HepG2 (cell line): ENCODE measurements around the gene THADA. TPM values are rescaled to one million over a fixed set of nuclear protein-coding genes. Genes with fewer than 3 reads are reported as not detected.
A peak's percentile ranks its signal among the peaks of the same experiment; 100 is the strongest.

Experiments
- ATAC-seq: fragments of 200-7000 bp; cut with Tn5 transposase; 3 replicates; pipeline ENCODE4 v1.9.1; 2020; ENCODE audit warnings: mild to moderate bottlenecking, moderate library complexity
- BruUV-seq: library from RNA; stranded (reverse); fragments of 400-500 nt; replicated peaks from 2 replicates; lab custom pipeline; 2021; lab: Mats Ljungman, UMichigan
- CTCF ChIA-PET: fragments of 300-600 bp; formaldehyde crosslinking; extraction: SDS; loops from one replicate; lab custom pipeline; 2021; ENCODE audit warnings: low total read pairs, inconsistent platforms, low intra/inter-chr PET ratio; lab: Yijun Ruan, JAX
- POLR2A ChIA-PET: fragments of 350-600 bp; sonication (Branson Sonifier 250); formaldehyde crosslinking; loops from one replicate; lab custom pipeline; 2020; ENCODE audit warnings: antibody characterized with exemption, inconsistent platforms; lab: Yijun Ruan, JAX
- DNase-seq: peaks from one replicate; pipeline ENCODE4 v3.0.0-alpha.2; 2015; ENCODE audit warnings: low spot score
- FAIRE-seq: peaks from 3 replicates; lab custom pipeline; 2011; peaks lifted over from hg19 to GRCh38; lab: Jason Lieb, UNC
- H2AFZ ChIP-seq: one replicate; pipeline ENCODE4 v1.6.1; 2011; ENCODE audit warnings: low read length, inconsistent platforms
- H3K27ac ChIP-seq: fragments of 300-600 bp; 3 replicates; pipeline ENCODE4 v1.8.0; 2011; ENCODE audit warnings: mixed run types, mild to moderate bottlenecking, mixed read lengths, low read length, inconsistent platforms; ENCODE audit not compliant: insufficient read depth; ENCODE audit errors: extremely low read length
- H3K27me3 ChIP-seq, 2 experiments: fragments of 200-600 bp in 1 of 2; 2 replicates in 1 of 2; 3 replicates in 1 of 2; pipeline versions ENCODE4 v1.6.0 to v1.8.0; 2011; ENCODE audit warnings: low read length in 2 of 2, mild to moderate bottlenecking in 2 of 2, moderate library complexity in 2 of 2, inconsistent platforms in 1 of 2; ENCODE audit not compliant: insufficient read depth in 2 of 2, control insufficient read depth in 1 of 2
- H3K36me3 ChIP-seq, 2 experiments: fragments of 200-600 bp in 1 of 2; replicated peaks in 1 of 2; 2 replicates in 1 of 2; 3 replicates in 1 of 2; pipeline versions ENCODE4 v1.5.1 to v1.8.0; 2011; ENCODE audit warnings: low read length in 2 of 2, inconsistent platforms in 1 of 2; ENCODE audit not compliant: insufficient read depth in 2 of 2, control insufficient read depth in 1 of 2
- H3K4me1 ChIP-seq: 2 replicates; pipeline ENCODE4 v1.5.1; 2012; ENCODE audit warnings: low read length, inconsistent platforms; ENCODE audit not compliant: insufficient read depth
- H3K4me2 ChIP-seq: 2 replicates; pipeline ENCODE4 v1.6.0; 2011; ENCODE audit warnings: low read depth, low read length, inconsistent platforms
- H3K4me3 ChIP-seq, 3 experiments: fragments of 200-600 bp in 1 of 3; sonication (generic), shearing (Covaris generic) in 1 of 3; replicated peaks in 1 of 3; 2 replicates each; pipeline ENCODE4 v1.5.1; 2011 to 2016; ENCODE audit warnings: low read length in 3 of 3, inconsistent platforms in 2 of 3, low read depth in 2 of 3, mild to moderate bottlenecking in 2 of 3, control low read depth in 1 of 3, mixed read lengths in 1 of 3; ENCODE audit not compliant: insufficient read depth in 1 of 3
- H3K79me2 ChIP-seq: one replicate; pipeline ENCODE4 v1.6.1; 2011; ENCODE audit warnings: low read length, inconsistent platforms; ENCODE audit not compliant: insufficient read depth
- H3K9ac ChIP-seq: 2 replicates; pipeline ENCODE4 v1.6.0; 2011; ENCODE audit warnings: mild to moderate bottlenecking, low read depth, low read length, inconsistent platforms; ENCODE audit not compliant: insufficient read depth
- H3K9me3 ChIP-seq: 2 replicates; pipeline ENCODE4 v1.5.1; 2012; ENCODE audit warnings: mild to moderate bottlenecking, low read length
- H4K20me1 ChIP-seq: 2 replicates; pipeline ENCODE4 v1.6.0; 2011; ENCODE audit warnings: inconsistent platforms, mild to moderate bottlenecking, low read length, moderate library complexity; ENCODE audit not compliant: insufficient read depth
- BCL6 ChIP-seq: IDR thresholded peaks from 2 replicates; pipeline ENCODE4 v1.6.1; 2016; ENCODE audit warnings: missing genetic modification reagents, missing compliant biosample characterization
- GATAD2A ChIP-seq: IDR thresholded peaks from 2 replicates; pipeline ENCODE4 v1.6.1; 2016
- MEIS2 ChIP-seq: sonication (generic); formaldehyde crosslinking; IDR thresholded peaks from 2 replicates; pipeline ENCODE4 v1.9.0; 2021; ENCODE audit warnings: mild to moderate bottlenecking, missing genetic modification reagents
- MTF2 ChIP-seq: sonication (generic); formaldehyde crosslinking; IDR thresholded peaks from 2 replicates; pipeline ENCODE4 v1.5.0; 2020; ENCODE audit warnings: missing genetic modification reagents, borderline replicate concordance
- PAX8 ChIP-seq: sonication (generic); formaldehyde crosslinking; IDR thresholded peaks from 2 replicates; pipeline ENCODE4 v1.8.0; 2022; ENCODE audit warnings: mild to moderate bottlenecking, missing genetic modification reagents, borderline replicate concordance
- SIX1 ChIP-seq: sonication (generic); formaldehyde crosslinking; IDR thresholded peaks from 2 replicates; pipeline ENCODE4 v1.4.0; 2020; ENCODE audit warnings: missing genetic modification reagents, borderline replicate concordance
- ZNF207 ChIP-seq: fragments of 450-650 bp; IDR thresholded peaks from 2 replicates; pipeline ENCODE4 v1.6.1; 2016; ENCODE audit warnings: antibody characterized with exemption, borderline replicate concordance
- ZNF253 ChIP-seq: sonication (generic); formaldehyde crosslinking; IDR thresholded peaks from 2 replicates; pipeline ENCODE4 v1.8.0; 2022; ENCODE audit warnings: mild to moderate bottlenecking, missing genetic modification reagents, borderline replicate concordance
- ZNF343 ChIP-seq: sonication (generic); formaldehyde crosslinking; IDR thresholded peaks from 2 replicates; pipeline ENCODE4 v1.4.0; 2020; ENCODE audit warnings: mild to moderate bottlenecking, missing genetic modification reagents
- ZNF709 ChIP-seq: sonication (generic); formaldehyde crosslinking; IDR thresholded peaks from 2 replicates; pipeline ENCODE4 v1.5.0; 2020; ENCODE audit warnings: mild to moderate bottlenecking, missing genetic modification reagents
- ZNF850 ChIP-seq: sonication (generic); formaldehyde crosslinking; conservative IDR thresholded peaks from 2 replicates; pipeline ENCODE4 v1.9.0; 2021; ENCODE audit warnings: mild to moderate bottlenecking, missing genetic modification reagents
- ZSCAN31 ChIP-seq: sonication (generic); formaldehyde crosslinking; IDR thresholded peaks from 2 replicates; pipeline ENCODE4 v1.5.0; 2020; ENCODE audit warnings: low read depth, mild to moderate bottlenecking, missing genetic modification reagents
- WGBS: methylation state at CpG from one replicate; pipeline ENCODE4 v1.1.6; 2017; ENCODE audit warnings: low lambda C conversion rate; 5-methylcytosine and 5-hydroxymethylcytosine counted together
- in situ Hi-C: cut with HindIII; loops from 2 replicates; pipeline ENCODE4 v1.10.0; 2017; ENCODE audit warnings: low pct_unique_long_range_greater_than_20kb; ENCODE audit not compliant: extremely low pct_ligation_motif_present
- intact Hi-C: fragments of 100-400 bp; cut with micrococcal nuclease; formaldehyde crosslinking; loops from one replicate; pipeline ENCODE4 v1.10.0; 2022; ENCODE audit not compliant: unreplicated experiment
- polyA plus RNA-seq, 8 experiments: library from polyadenylated mRNA; depleted of rRNA in 3 of 8; stranded (reverse) in 7 of 8; unstranded in 1 of 8; fragments of >200 nt; fragmentation: Illumina TruSeq in 4 of 8; extraction: Trizol in 4 of 8; gene quantifications; 2 replicates each; pipeline versions ENCODE4 v1.2.1 to v1.2.3, GENCODE V29; 2011 to 2016; ENCODE audit warnings: low read depth in 4 of 8, missing spikeins in 1 of 8, mixed read lengths in 1 of 8; ENCODE audit not compliant: insufficient read depth in 1 of 8
- total RNA-seq, 5 experiments: library from RNA; depleted of rRNA; stranded (reverse); fragments of >200 nt; fragmentation: Illumina TruSeq; extraction: Trizol; gene quantifications; 2 replicates each; pipeline ENCODE4 v1.2.3, GENCODE V29; 2016; ENCODE audit warnings: low read depth in 1 of 5
- TF ChIP-seq, protein P1 (sequence below): IDR thresholded peaks from 2 replicates; pipeline ENCODE4 v1.6.1; 2016; ENCODE audit warnings: low read depth
- TF ChIP-seq, protein P2 (sequence below): sonication (generic); formaldehyde crosslinking; IDR thresholded peaks from 2 replicates; pipeline ENCODE4 v1.8.0; 2022; ENCODE audit warnings: mild to moderate bottlenecking, missing genetic modification reagents
- TF ChIP-seq, protein P3 (sequence below): sonication (generic); formaldehyde crosslinking; IDR thresholded peaks from 2 replicates; pipeline ENCODE4 v1.5.1; 2020; ENCODE audit warnings: mild to moderate bottlenecking, missing genetic modification reagents, moderate library complexity

Gene THADA
- total and polyA plus RNA-seq, 2 of the 13 experiments (the other 11 are each of a cell fraction or from before 2014, with no cell fraction given), result 12.7 to 21.7 TPM

DNA sequence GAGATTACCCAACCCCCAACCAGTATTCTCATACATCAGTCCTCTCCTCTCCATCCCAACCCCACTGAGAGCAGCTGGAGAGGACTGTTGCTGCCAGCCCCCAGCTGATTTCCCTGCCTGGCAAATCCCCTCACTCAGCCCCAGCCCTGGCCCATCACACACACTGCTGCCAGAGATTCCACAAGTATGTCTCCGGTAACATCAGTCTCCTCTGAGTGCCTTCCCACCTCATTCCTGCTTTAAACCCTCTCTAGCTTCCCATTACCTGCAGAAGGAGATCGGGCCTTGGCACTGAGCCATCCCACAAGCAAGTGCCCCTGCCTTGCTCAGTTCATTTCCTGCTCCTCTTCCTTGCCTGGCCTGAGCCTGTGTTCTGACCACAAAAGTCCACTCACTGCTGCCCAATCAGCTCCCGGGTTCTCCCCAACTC, 318.9 kb downstream of the THADA start:
- no peak overlapping the region for H3K27ac ChIP-seq
- no peak overlapping the region for H3K9ac ChIP-seq
- peaks cover 20% of the 10 kb centered on the region for H3K4me1 ChIP-seq
- no peaks in the 10 kb centered on the region for H3K27me3 ChIP-seq
- ChIA-PET POLR2A (no interaction called here), CTCF (interaction anchor here (0.5 kb wide), 1 partner anchor 842 kb away, joined by 3 read pairs; no protein-coding TSS in a partner anchor)
- H4K20me1 ChIP-seq, result no peaks in the 10 kb centered on the region
- H3K9me3 ChIP-seq, result no peaks in the 10 kb centered on the region
- no peak overlapping the region for H3K4me3 ChIP-seq
- TF ChIP-seq, protein P1, sequence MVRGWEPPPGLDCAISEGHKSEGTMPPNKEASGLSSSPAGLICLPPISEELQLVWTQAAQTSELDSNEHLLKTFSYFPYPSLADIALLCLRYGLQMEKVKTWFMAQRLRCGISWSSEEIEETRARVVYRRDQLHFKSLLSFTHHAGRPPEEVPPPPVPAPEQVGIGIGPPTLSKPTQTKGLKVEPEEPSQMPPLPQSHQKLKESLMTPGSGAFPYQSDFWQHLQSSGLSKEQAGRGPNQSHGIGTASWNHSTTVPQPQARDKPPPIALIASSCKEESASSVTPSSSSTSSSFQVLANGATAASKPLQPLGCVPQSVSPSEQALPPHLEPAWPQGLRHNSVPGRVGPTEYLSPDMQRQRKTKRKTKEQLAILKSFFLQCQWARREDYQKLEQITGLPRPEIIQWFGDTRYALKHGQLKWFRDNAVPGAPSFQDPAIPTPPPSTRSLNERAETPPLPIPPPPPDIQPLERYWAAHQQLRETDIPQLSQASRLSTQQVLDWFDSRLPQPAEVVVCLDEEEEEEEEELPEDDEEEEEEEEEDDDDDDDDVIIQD, result no peak
- TF ChIP-seq ZNF253 (CRISPR knock-in tag), result no peak
- FAIRE-seq (no peak), ATAC-seq (no peak), DNase-seq (no peak)
- intact Hi-C loops, result no loop called here
- H3K79me2 ChIP-seq, result no peaks in the 10 kb centered on the region
- BruUV-seq, result no TSS peak
- H2AFZ ChIP-seq, result no peak overlapping the region
- no peak overlapping the region for H3K4me2 ChIP-seq
- H3K36me3 ChIP-seq, result peaks cover 0 to 15% of the 10 kb centered on the region in 2 experiments; a peak in 2 of 5 replicates
- in situ Hi-C loops, result no loop called here
- WGBS, result 88% methylated on average over 3 of the region's 3 CpGs

DNA sequence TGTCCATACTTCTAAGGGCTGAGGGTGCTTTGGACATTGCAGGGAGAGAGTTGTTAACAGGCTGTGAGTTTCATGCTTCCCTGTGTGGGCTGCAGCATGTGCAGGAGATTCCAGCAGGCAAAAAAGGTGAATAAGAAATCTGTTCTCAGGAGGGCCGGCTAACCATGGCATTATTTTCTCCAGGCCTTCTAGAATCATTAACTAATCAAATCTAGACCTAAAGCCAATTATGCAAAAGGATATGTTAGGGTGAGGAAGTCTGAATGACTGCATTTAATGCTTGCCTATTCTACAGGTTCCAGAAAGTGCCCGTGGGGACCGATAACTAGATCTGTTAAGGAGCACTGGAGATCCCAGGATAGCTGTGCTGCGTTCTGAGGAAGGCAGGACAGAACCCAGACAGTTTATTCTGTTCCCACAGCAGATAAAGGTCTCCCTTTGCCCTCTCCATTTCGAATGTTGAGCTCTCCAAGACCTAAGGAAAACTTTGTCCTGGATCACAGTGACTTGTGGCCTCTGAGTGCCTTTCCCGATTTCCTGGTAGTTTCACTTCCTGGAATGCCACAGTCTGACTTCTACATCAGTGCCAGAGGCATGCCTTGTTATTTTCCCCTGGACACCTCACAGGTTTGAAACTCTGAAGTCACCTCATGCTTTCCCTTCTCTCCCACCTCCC, 319.4 kb downstream of the THADA start:
- CTCF ChIA-PET, result no interaction called here
- no peak for ATAC-seq
- intact Hi-C loops, result no loop called here
- no peak overlapping the region for H3K27ac ChIP-seq
- H3K4me2 ChIP-seq, result no peak overlapping the region
- no peak for FAIRE-seq
- BruUV-seq, result TSS peak; percentile 11
- no peak overlapping the region for H2AFZ ChIP-seq
- whole genome bisulfite sequencing, result 85% methylated on average over 6 of the region's 6 CpGs
- H3K79me2 ChIP-seq, result no peaks in the 10 kb centered on the region
- no peaks in the 10 kb centered on the region for H3K27me3 ChIP-seq
- DNase-seq, result no peak
- H3K4me1 ChIP-seq, result peaks cover 20% of the 10 kb centered on the region
- H3K9ac ChIP-seq, result no peak overlapping the region
- H3K36me3 ChIP-seq, result peaks cover 0 to 15% of the 10 kb centered on the region in 2 experiments; a peak in 2 of 5 replicates
- in situ Hi-C loops, result no loop called here
- POLR2A ChIA-PET, result interaction anchor here (1.1 kb wide), 1 partner anchor 17 kb away, joined by 3 read pairs; no protein-coding TSS in a partner anchor
- H4K20me1 ChIP-seq, result no peaks in the 10 kb centered on the region
- H3K9me3 ChIP-seq, result no peaks in the 10 kb centered on the region
- H3K4me3 ChIP-seq, result no peak overlapping the region
- TF ChIP-seq ZSCAN31 (CRISPR knock-in tag), result no peak
- TF ChIP-seq, protein P2, sequence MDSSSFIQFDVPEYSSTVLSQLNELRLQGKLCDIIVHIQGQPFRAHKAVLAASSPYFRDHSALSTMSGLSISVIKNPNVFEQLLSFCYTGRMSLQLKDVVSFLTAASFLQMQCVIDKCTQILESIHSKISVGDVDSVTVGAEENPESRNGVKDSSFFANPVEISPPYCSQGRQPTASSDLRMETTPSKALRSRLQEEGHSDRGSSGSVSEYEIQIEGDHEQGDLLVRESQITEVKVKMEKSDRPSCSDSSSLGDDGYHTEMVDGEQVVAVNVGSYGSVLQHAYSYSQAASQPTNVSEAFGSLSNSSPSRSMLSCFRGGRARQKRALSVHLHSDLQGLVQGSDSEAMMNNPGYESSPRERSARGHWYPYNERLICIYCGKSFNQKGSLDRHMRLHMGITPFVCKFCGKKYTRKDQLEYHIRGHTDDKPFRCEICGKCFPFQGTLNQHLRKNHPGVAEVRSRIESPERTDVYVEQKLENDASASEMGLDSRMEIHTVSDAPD (CRISPR knock-in tag), result no peak
- no peak for TF ChIP-seq GATAD2A (CRISPR knock-in tag)
- no peak for TF ChIP-seq MEIS2 (CRISPR knock-in tag)
- TF ChIP-seq MTF2 (CRISPR knock-in tag), result no peak
- no peak for TF ChIP-seq ZNF207
- no peak for TF ChIP-seq ZNF343 (CRISPR knock-in tag)
- TF ChIP-seq SIX1 (CRISPR knock-in tag), result no peak
- no peak for TF ChIP-seq BCL6 (CRISPR knock-in tag)
- TF ChIP-seq ZNF709 (CRISPR knock-in tag), result no peak
- no peak for TF ChIP-seq ZNF850 (CRISPR knock-in tag)
- TF ChIP-seq, protein P3, sequence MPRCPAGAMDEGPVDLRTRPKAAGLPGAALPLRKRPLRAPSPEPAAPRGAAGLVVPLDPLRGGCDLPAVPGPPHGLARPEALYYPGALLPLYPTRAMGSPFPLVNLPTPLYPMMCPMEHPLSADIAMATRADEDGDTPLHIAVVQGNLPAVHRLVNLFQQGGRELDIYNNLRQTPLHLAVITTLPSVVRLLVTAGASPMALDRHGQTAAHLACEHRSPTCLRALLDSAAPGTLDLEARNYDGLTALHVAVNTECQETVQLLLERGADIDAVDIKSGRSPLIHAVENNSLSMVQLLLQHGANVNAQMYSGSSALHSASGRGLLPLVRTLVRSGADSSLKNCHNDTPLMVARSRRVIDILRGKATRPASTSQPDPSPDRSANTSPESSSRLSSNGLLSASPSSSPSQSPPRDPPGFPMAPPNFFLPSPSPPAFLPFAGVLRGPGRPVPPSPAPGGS (CRISPR knock-in tag), result no peak
- TF ChIP-seq PAX8 (CRISPR knock-in tag), result no peak
